ENCODE measurements around the gene EPB41L4A. TPM values are rescaled to one million over a fixed set of nuclear protein-coding genes. Genes with fewer than 3 reads are reported as not detected.
"Not testable (repeated sequence)": the region's sequence is repeated elsewhere in the genome, so short reads cannot be mapped to it uniquely, and the experiment has no call there.

Gene EPB41L4A
- total RNA-seq, 1 donor from 2014 or later = 6.7 TPM

DNA sequence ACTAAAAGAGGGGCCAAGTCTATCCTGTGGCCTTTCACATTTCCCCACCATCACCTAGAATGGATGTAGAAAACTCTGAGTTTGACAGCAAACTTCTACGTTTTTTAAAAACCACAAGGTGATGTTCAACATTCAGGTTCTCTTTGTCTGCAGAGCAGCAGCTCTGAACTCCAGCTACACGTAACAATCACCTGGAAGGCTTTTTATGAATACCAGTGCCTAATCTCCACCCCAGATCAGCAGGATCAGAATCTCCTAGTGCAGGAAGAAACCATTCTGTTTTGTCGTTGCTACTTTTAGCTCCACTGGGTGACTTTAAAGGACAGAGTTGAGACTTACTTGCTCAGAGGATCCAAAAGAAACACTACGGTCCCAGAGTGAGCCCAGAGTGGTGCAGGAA lies 44.3 kb downstream of the EPB41L4A start:
- no peak for DNase-seq (ENCODE audit: low read depth)
- TF ChIP-seq, protein P1, sequence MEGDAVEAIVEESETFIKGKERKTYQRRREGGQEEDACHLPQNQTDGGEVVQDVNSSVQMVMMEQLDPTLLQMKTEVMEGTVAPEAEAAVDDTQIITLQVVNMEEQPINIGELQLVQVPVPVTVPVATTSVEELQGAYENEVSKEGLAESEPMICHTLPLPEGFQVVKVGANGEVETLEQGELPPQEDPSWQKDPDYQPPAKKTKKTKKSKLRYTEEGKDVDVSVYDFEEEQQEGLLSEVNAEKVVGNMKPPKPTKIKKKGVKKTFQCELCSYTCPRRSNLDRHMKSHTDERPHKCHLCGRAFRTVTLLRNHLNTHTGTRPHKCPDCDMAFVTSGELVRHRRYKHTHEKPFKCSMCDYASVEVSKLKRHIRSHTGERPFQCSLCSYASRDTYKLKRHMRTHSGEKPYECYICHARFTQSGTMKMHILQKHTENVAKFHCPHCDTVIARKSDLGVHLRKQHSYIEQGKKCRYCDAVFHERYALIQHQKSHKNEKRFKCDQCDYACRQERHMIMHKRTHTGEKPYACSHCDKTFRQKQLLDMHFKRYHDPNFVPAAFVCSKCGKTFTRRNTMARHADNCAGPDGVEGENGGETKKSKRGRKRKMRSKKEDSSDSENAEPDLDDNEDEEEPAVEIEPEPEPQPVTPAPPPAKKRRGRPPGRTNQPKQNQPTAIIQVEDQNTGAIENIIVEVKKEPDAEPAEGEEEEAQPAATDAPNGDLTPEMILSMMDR (conservative IDR thresholded peaks at IDR 0.05; ENCODE audit: low read depth, low read length) = no peak
- H3K4me3 ChIP-seq (ENCODE audit: low read depth, low read length) = no peak overlapping the region

DNA sequence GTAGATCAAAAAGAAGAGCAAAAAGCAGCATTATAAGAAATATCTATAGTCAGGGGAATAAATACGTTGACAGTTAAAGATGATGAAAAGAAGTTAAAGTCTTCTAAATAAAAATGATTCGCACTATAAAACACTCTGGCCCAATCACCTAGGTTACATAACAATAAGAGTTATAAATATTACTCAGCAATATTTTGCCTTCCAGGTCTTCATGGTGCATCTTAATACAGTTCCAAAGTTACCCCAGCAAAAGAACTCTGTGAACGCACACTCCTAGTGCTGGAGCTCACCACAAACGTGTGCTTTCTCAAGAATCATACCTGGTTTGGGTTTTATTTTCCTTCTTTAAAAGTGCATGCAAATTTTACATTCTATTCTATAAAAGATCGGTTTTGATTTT lies 44.7 kb downstream of the EPB41L4A start:
- DNase-seq (ENCODE audit: low read depth) = no peak
- TF ChIP-seq, protein P1 (conservative IDR thresholded peaks at IDR 0.05; ENCODE audit: low read depth, low read length) = no peak
- H3K4me3 ChIP-seq (ENCODE audit: low read depth, low read length) = no peak overlapping the region

DNA sequence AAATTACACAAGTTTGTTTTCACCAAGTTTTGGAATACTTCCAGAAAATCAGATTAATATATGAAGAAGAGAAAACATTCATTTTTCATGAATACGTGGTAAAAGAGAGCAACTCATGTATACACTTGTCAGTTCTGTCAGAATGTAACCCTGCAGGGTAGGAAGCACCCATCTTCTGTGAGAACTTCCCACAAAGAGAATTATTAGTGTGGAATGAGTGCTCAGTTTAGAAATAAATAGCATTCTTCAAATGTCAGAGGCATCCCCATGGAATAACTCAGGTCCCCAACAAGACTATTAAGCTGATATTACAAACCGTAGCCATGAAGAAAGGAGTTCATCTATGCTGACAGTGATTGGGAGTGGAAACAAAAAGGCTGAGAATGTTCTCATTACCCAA lies 45.2 kb downstream of the EPB41L4A start:
- DNase-seq (ENCODE audit: low read depth) = no peak
- TF ChIP-seq, protein P1 (conservative IDR thresholded peaks at IDR 0.05; ENCODE audit: low read depth, low read length) = no peak
- no peak overlapping the region for H3K4me3 ChIP-seq (ENCODE audit: low read depth, low read length)

- TF ChIP-seq, protein P1 (conservative IDR thresholded peaks at IDR 0.05; ENCODE audit: low read depth, low read length) = peak; percentile 50
- peak; percentile 19 for DNase-seq (ENCODE audit: low read depth)
- no peak overlapping the region for H3K4me3 ChIP-seq (ENCODE audit: low read depth, low read length)
Measured at GRCh38 chr5:112372543-112372942, 46.5 kb downstream of the EPB41L4A start.

DNA sequence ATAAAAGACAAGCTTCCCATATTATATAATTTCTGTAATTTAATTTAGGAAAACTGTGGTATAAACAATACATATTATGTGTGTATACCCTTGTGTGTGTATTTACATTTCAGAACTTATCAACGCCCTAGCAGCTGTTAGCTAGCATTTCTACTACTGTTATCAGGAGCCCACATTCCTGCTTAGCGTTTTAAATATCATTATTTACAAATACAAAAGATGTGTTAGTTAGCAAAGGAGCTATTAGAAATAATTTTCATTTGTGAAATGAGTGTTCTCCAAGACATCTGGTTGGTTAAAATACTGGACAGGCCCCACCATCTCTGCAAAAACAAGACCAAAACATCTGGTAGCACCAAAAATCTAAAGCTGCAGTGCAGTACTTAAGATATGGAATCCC lies 48.0 kb downstream of the EPB41L4A start:
- TF ChIP-seq, protein P1 (conservative IDR thresholded peaks at IDR 0.05; ENCODE audit: low read depth, low read length) = no peak
- DNase-seq (ENCODE audit: low read depth) = no peak
- no peak overlapping the region for H3K4me3 ChIP-seq (ENCODE audit: low read depth, low read length)

DNA sequence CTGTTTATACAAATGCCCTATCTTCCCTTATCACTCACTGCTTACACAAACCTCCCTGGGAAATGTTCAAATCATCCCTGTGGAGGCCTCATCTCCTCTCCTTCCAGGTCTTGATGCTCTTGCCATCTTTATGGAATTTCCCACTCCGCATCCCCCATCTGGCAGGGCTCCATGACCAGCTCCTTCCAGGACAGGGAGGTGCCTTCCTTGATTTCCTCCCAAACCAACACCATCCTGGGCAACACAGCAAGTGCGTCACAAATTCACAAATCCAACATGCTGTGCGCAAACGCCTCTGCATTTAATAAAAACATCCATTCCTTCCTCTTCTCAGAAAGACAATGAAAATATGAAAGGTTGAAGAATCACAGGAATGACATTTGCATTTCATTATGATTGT lies 51.7 kb downstream of the EPB41L4A start:
- TF ChIP-seq, protein P1 (conservative IDR thresholded peaks at IDR 0.05; ENCODE audit: low read depth, low read length) = no peak
- no peak overlapping the region for H3K4me3 ChIP-seq (ENCODE audit: low read depth, low read length)
- no peak for DNase-seq (ENCODE audit: low read depth)

DNA sequence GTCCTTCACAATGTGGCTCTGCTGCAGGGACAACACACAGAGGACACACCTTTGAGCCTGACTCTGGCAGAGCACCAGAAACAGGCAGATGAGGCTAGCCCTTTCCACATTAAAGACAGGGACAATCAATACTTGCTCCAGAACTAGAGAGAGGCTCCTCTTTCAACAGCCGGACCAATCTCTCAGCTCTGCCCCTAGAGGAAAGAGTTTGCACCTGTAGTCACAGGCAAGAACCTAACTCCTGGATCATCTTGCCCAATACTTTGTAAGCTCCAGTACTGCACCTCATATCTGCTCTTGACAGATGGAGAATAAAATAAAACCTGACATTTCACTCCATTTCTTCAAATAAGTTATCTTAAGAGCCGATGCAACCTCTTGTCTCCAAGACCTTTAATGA lies 52.1 kb downstream of the EPB41L4A start:
- TF ChIP-seq, protein P1 (conservative IDR thresholded peaks at IDR 0.05; ENCODE audit: low read depth, low read length) = peak; percentile 63
- H3K4me3 ChIP-seq (ENCODE audit: low read depth, low read length) = no peak overlapping the region
- no peak for DNase-seq (ENCODE audit: low read depth)

DNA sequence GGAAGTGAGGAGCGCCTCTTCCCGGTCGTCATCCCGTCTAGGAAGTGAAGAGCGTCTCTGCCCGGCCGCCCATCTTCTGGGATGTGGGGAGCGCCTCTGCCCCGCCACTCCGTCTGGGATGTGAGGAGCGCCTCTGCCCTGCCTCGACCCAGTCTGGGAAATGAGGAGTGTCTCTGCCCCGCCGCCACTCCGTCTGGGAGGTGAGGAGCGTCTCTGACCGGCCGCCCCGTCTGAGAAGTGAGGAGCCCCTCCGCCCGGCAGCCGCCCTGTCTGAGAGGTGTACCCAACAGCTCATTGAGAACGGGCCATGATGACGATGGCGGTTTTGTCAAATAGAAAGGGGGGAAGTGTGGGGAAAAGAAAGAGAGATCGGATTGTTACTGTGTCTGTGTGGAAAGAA lies 58.3 kb downstream of the EPB41L4A start:
- H3K4me3 ChIP-seq (ENCODE audit: low read depth, low read length); DNase-seq (ENCODE audit: low read depth): not testable (repeated sequence)
